MM.1S (cell line): Measurements from ENCODE around the gene P3H1.

Experiments used
- DNase-seq: peaks from one replicate; pipeline ENCODE4 v3.0.0-alpha.2; 2015
- H2AFZ ChIP-seq: fragments of 300-600 bp; sonication (generic); 2 replicates; pipeline ENCODE4 v1.6.0; 2016; ENCODE audit warnings: antibody characterized with exemption, low read length
- H3F3A ChIP-seq: fragments of 300-600 bp; sonication (generic); 2 replicates; pipeline ENCODE4 v1.6.1; 2016; ENCODE audit warnings: mild to moderate bottlenecking, antibody characterized with exemption, low read length, moderate library complexity, mixed read lengths; ENCODE audit not compliant: insufficient read depth
- H3K27ac ChIP-seq: fragments of 300-600 bp; sonication (generic); 2 replicates; pipeline ENCODE4 v1.5.1; 2016; ENCODE audit warnings: mild to moderate bottlenecking, low read length
- H3K27me3 ChIP-seq: fragments of 300-600 bp; sonication (generic); replicated peaks from 2 replicates; pipeline ENCODE4 v1.6.0; 2016; ENCODE audit warnings: low read length; ENCODE audit not compliant: insufficient read depth
- H3K36me3 ChIP-seq: fragments of 300-600 bp; sonication (generic); replicated peaks from 2 replicates; pipeline ENCODE4 v1.6.1; 2016; ENCODE audit warnings: mild to moderate bottlenecking, low read length, mixed read lengths; ENCODE audit not compliant: insufficient read depth
- H3K4me1 ChIP-seq: fragments of 300-600 bp; sonication (generic); 2 replicates; pipeline ENCODE4 v1.6.1; 2016; ENCODE audit warnings: low read length, mixed read lengths
- H3K4me2 ChIP-seq: fragments of 300-600 bp; sonication (generic); 2 replicates; pipeline ENCODE4 v1.6.0; 2016; ENCODE audit warnings: low read depth, low read length
- H3K4me3 ChIP-seq: fragments of 300-600 bp; sonication (generic); 2 replicates; pipeline ENCODE4 v1.5.1; 2016; ENCODE audit warnings: low read length, mixed read lengths
- H3K79me2 ChIP-seq: fragments of 300-600 bp; sonication (generic); 2 replicates; pipeline ENCODE4 v1.6.1; 2016; ENCODE audit warnings: mixed run types, low read length, mixed read lengths
- H3K9ac ChIP-seq: fragments of 300-600 bp; sonication (generic); 2 replicates; pipeline ENCODE4 v1.6.1; 2016; ENCODE audit warnings: low read length, mixed read lengths
- H3K9me2 ChIP-seq: fragments of 300-600 bp; sonication (generic); replicated peaks from 2 replicates; pipeline ENCODE4 v1.6.1; 2016; ENCODE audit warnings: mild to moderate bottlenecking, low read length, mixed read lengths; ENCODE audit not compliant: insufficient read depth
- H3K9me3 ChIP-seq: fragments of 300-600 bp; sonication (generic); replicated peaks from 2 replicates; pipeline ENCODE4 v1.6.1; 2016; ENCODE audit warnings: mild to moderate bottlenecking, low read length, mixed read lengths; ENCODE audit not compliant: insufficient read depth
- H4K20me1 ChIP-seq: fragments of 300-600 bp; sonication (generic); 2 replicates; pipeline ENCODE4 v1.6.1; 2016; ENCODE audit warnings: mild to moderate bottlenecking, low read length, moderate library complexity, mixed read lengths; ENCODE audit not compliant: insufficient read depth
- CTCF ChIP-seq: fragments of 300-600 bp; sonication (generic); IDR thresholded peaks from 2 replicates; pipeline ENCODE4 v1.5.1; 2016; ENCODE audit warnings: antibody characterized with exemption, low read length, mixed read lengths
- EZH2 ChIP-seq: fragments of 300-600 bp; sonication (generic); optimal IDR thresholded peaks from 2 replicates; pipeline ENCODE3; 2017; ENCODE audit warnings: low read depth, mild to moderate bottlenecking, antibody characterized with exemption, low read length, mixed read lengths
- EZH2phosphoT487 ChIP-seq: fragments of 300-600 bp; sonication (generic); IDR thresholded peaks from 2 replicates; pipeline ENCODE4 v1.6.1; 2018; ENCODE audit warnings: antibody characterized with exemption, low read length

Gene P3H1

GRCh38 chr1:42765832-42766740 lies 742 bp downstream of the P3H1 start:
- no peaks in the 10 kb centered on the region for H3K9me2 ChIP-seq
- H3K79me2 ChIP-seq = peaks cover 55% of the 10 kb centered on the region
- H3K36me3 ChIP-seq = no peaks in the 10 kb centered on the region
- H3K27ac ChIP-seq = no peak overlapping the region
- no peaks in the 10 kb centered on the region for H3K9me3 ChIP-seq
- TF ChIP-seq EZH2 = no peak
- TF ChIP-seq CTCF = peak; percentile 55
- DNase-seq = peak; percentile 28
- H3K4me2 ChIP-seq = peak overlapping the region; percentile 92
- H3K4me1 ChIP-seq = peaks cover 7% of the 10 kb centered on the region
- no peaks in the 10 kb centered on the region for H4K20me1 ChIP-seq
- peak overlapping the region; percentile 67 for H3K9ac ChIP-seq
- H3K4me3 ChIP-seq = peak overlapping the region; percentile 84
- H2AFZ ChIP-seq = peak overlapping the region; percentile 97
- no peaks in the 10 kb centered on the region for H3K27me3 ChIP-seq
- H3F3A ChIP-seq = no peaks in the 10 kb centered on the region

GRCh38 chr1:42765269-42765668 lies 1.6 kb downstream of the P3H1 start:
- no peaks in the 10 kb centered on the region for H3K36me3 ChIP-seq
- H3K4me2 ChIP-seq = peak overlapping the region; percentile 92
- peaks cover 47% of the 10 kb centered on the region for H3K79me2 ChIP-seq
- H3F3A ChIP-seq = no peaks in the 10 kb centered on the region
- H2AFZ ChIP-seq = no peak overlapping the region
- H3K4me1 ChIP-seq = peaks cover 7% of the 10 kb centered on the region
- H3K27ac ChIP-seq = no peak overlapping the region
- no peak for DNase-seq
- H3K4me3 ChIP-seq = peak overlapping the region; percentile 84; the same call in 1 of the 2 replicates
- no peaks in the 10 kb centered on the region for H3K9me2 ChIP-seq
- no peaks in the 10 kb centered on the region for H3K27me3 ChIP-seq
- no peak overlapping the region for H3K9ac ChIP-seq
- TF ChIP-seq CTCF = no peak
- TF ChIP-seq EZH2 = no peak
- no peak for TF ChIP-seq EZH2phosphoT487
- no peaks in the 10 kb centered on the region for H4K20me1 ChIP-seq
- H3K9me3 ChIP-seq = no peaks in the 10 kb centered on the region

GRCh38 chr1:42762269-42762668 lies 4.6 kb downstream of the P3H1 start:
- DNase-seq = no peak
- Histone ChIP-seq H4K20me1 (no peaks in the 10 kb centered on the region), H3K4me2 (no peak overlapping the region), H3K4me3 (no peak overlapping the region), H3K27me3 (no peaks in the 10 kb centered on the region), H3K9ac (no peak overlapping the region), H3K79me2 (peaks cover 17% of the 10 kb centered on the region), H3K4me1 (peaks cover 7% of the 10 kb centered on the region), H3K36me3 (no peaks in the 10 kb centered on the region), H3K9me2 (no peaks in the 10 kb centered on the region), H3F3A (no peaks in the 10 kb centered on the region), H2AFZ (no peak overlapping the region), H3K9me3 (no peaks in the 10 kb centered on the region), H3K27ac (no peak overlapping the region)
- TF ChIP-seq CTCF = no peak
